GM23338 (cell line): ENCODE results near the gene LDHD. TPM values are rescaled to one million over a fixed set of nuclear protein-coding genes. Genes with fewer than 3 reads are reported as not detected.

Experiments
- ATAC-seq: fragments of 200-7000 bp; cut with Tn5 transposase; 3 replicates; pipeline ENCODE4 v1.9.1; 2020
- DNase-seq: peaks from one replicate; pipeline ENCODE4 v3.0.0-alpha.2; 2015; ENCODE audit warnings: low spot score
- H2AFZ ChIP-seq: fragments of 200-600 bp; sonication (generic); 2 replicates; pipeline ENCODE4 v1.8.0; 2016; ENCODE audit warnings: antibody characterized with exemption, mild to moderate bottlenecking, moderate library complexity
- H3F3A ChIP-seq: fragments of 200-600 bp; sonication (generic); replicated peaks from 2 replicates; pipeline ENCODE4 v1.8.0; 2017; ENCODE audit warnings: antibody characterized with exemption, mixed run types, low read depth
- H3K27ac ChIP-seq: fragments of 200-600 bp; sonication (generic); 2 replicates; pipeline ENCODE4 v1.6.1; 2016; ENCODE audit warnings: low read depth
- H3K27me3 ChIP-seq: fragments of 200-600 bp; sonication (generic); 2 replicates; pipeline ENCODE4 v1.8.0; 2016; ENCODE audit warnings: mild to moderate bottlenecking, mixed run types, moderate library complexity; ENCODE audit not compliant: insufficient read depth
- H3K36me3 ChIP-seq: fragments of 200-600 bp; sonication (generic); 2 replicates; pipeline ENCODE4 v1.8.0; 2016; ENCODE audit warnings: mild to moderate bottlenecking; ENCODE audit not compliant: insufficient read depth
- H3K4me1 ChIP-seq: fragments of 200-600 bp; sonication (generic); 2 replicates; pipeline ENCODE4 v1.8.0; 2016; ENCODE audit warnings: mild to moderate bottlenecking, moderate library complexity; ENCODE audit not compliant: insufficient read depth
- H3K4me2 ChIP-seq: fragments of 200-600 bp; sonication (generic); 2 replicates; pipeline ENCODE4 v1.7.1; 2017; ENCODE audit warnings: mixed run types
- H3K4me3 ChIP-seq: fragments of 200-600 bp; sonication (generic); 2 replicates; pipeline ENCODE4 v1.6.1; 2016; ENCODE audit warnings: mixed run types
- H3K79me2 ChIP-seq: fragments of 200-600 bp; sonication (generic); replicated peaks from 2 replicates; pipeline ENCODE4 v1.8.0; 2017; ENCODE audit warnings: mild to moderate bottlenecking; ENCODE audit not compliant: insufficient read depth
- H3K9me2 ChIP-seq: fragments of 200-600 bp; sonication (generic); 2 replicates; pipeline ENCODE4 v1.8.0; 2017; ENCODE audit not compliant: insufficient read depth
- H4K20me1 ChIP-seq: fragments of 200-600 bp; sonication (generic); replicated peaks from 2 replicates; pipeline ENCODE4 v1.8.0; 2017; ENCODE audit warnings: mild to moderate bottlenecking; ENCODE audit not compliant: insufficient read depth
- H3K27ac Mint-ChIP-seq: 2 replicates; pipeline ENCODE4 v1.8.0; 2020; ENCODE audit warnings: inconsistent platforms, mild to moderate bottlenecking, moderate library complexity, mixed read lengths
- H3K27me3 Mint-ChIP-seq: 3 replicates; pipeline ENCODE4 v1.8.0; 2022; ENCODE audit warnings: low read depth, mild to moderate bottlenecking, moderate library complexity, mixed read lengths, inconsistent platforms; ENCODE audit not compliant: insufficient read depth, poor library complexity
- H3K36me3 Mint-ChIP-seq: 3 replicates; pipeline ENCODE4 v1.8.0; 2021; ENCODE audit warnings: low read depth, mild to moderate bottlenecking, inconsistent platforms, moderate library complexity, mixed read lengths
- H3K4me1 Mint-ChIP-seq: 3 replicates; pipeline ENCODE4 v1.8.0; 2020; ENCODE audit warnings: mild to moderate bottlenecking, inconsistent platforms, mixed read lengths
- H3K4me3 Mint-ChIP-seq: 3 replicates; pipeline ENCODE4 v1.8.0; 2021; ENCODE audit warnings: moderate library complexity, mild to moderate bottlenecking, inconsistent platforms, mixed read lengths
- H3K9me3 Mint-ChIP-seq: 3 replicates; pipeline ENCODE4 v1.8.0; 2020; ENCODE audit warnings: moderate library complexity, mild to moderate bottlenecking, inconsistent platforms, mixed read lengths
- CREB1 ChIP-seq: fragments of 250-450 bp; sonication (Bioruptor Pico); IDR thresholded peaks from 2 replicates; pipeline ENCODE4 v1.5.0; 2020; ENCODE audit warnings: low read depth, mild to moderate bottlenecking, moderate library complexity
- CTCF ChIP-seq, 2 experiments: fragments of 200-600 bp in 1 of 2; sonication (generic) in 1 of 2; conservative IDR thresholded peaks; 2 replicates each; pipeline versions ENCODE4 v1.5.1 to v1.6.1; 2016 to 2017; ENCODE audit warnings: antibody characterized with exemption in 2 of 2, low read depth in 2 of 2, mild to moderate bottlenecking in 2 of 2, moderate library complexity in 1 of 2
- ETS1 ChIP-seq: IDR thresholded peaks from 2 replicates; pipeline ENCODE4 v1.6.1; 2016; ENCODE audit warnings: antibody characterized with exemption
- EZH2 ChIP-seq: fragments of 200-600 bp; sonication (generic); IDR thresholded peaks from one replicate; pipeline ENCODE4 v1.8.0; 2017; ENCODE audit warnings: antibody characterized with exemption, mild to moderate bottlenecking, low read depth; ENCODE audit not compliant: unreplicated experiment
- EZH2phosphoT487 ChIP-seq: fragments of 200-600 bp; sonication (generic); IDR thresholded peaks from one replicate; pipeline ENCODE4 v1.8.1; 2018; ENCODE audit warnings: antibody characterized with exemption; ENCODE audit not compliant: unreplicated experiment
- JUNB ChIP-seq: IDR thresholded peaks from one replicate; pipeline ENCODE4 v1.6.1; 2016; ENCODE audit warnings: antibody characterized with exemption; ENCODE audit not compliant: unreplicated experiment
- NANOG ChIP-seq: IDR thresholded peaks from 2 replicates; pipeline ENCODE4 v1.6.1; 2016; ENCODE audit warnings: antibody characterized with exemption, borderline replicate concordance
- POLR2AphosphoS5 ChIP-seq: IDR thresholded peaks from 2 replicates; pipeline ENCODE4 v1.6.1; 2016; ENCODE audit warnings: antibody characterized with exemption, low read depth
- ZNF462 ChIP-seq: fragments of 250-450 bp; sonication (Bioruptor Pico); IDR thresholded peaks from 2 replicates; pipeline ENCODE4 v1.5.0; 2020; ENCODE audit warnings: mild to moderate bottlenecking, moderate library complexity
- long read RNA-seq: library from polyadenylated mRNA; unstranded; transcript quantifications from one replicate; pipeline ENCODE4 v2.0.0, GENCODE V29; 2020; ENCODE audit not compliant: unreplicated experiment
- polyA plus RNA-seq: library from polyadenylated mRNA; unstranded; fragments of >200 nt; fragmentation: Nextera tagmentation; extraction: Ambion mirVana; gene quantifications from 2 replicates; pipeline ENCODE4 v1.2.1, GENCODE V29; 2016
- total RNA-seq: library from RNA; depleted of rRNA; stranded (reverse); fragments of >200 nt; shearing (Covaris generic); gene quantifications from 2 replicates; pipeline ENCODE4 v1.2.3, GENCODE V29; 2014; rRNA removed

The LDHD gene
- total RNA-seq, result 7.7 and 10.6 TPM in 2 replicates
- 3.9 and 5.0 TPM in 2 replicates for polyA plus RNA-seq
- long read RNA-seq, partial matches to known transcripts, result 0 of 4 reads
- long read RNA-seq, other reads (novel, unspliced or antisense), result 1 of 4 reads

GRCh38 chr16:75116081-75116910 lies at the start of gene LDHD:
LDHD (minus strand) TSS chr16:75116780; CDS start chr16:75116720, 60 bp downstream.
- Histone ChIP-seq H4K20me1 (no peaks in the 10 kb centered on the region), H3K27ac (peak within 1 kb of the TSS; percentile 29), H3K9me2 (no peaks in the 10 kb centered on the region), H2AFZ (no peak within 1 kb of the TSS), H3K4me1 (peaks cover 42% of the 10 kb centered on the region), H3K36me3 (peaks cover 6% of the 10 kb centered on the region), H3K4me2 (peak within 1 kb of the TSS; percentile 73), H3F3A (no peaks in the 10 kb centered on the region), H3K79me2 (no peaks in the 10 kb centered on the region), H3K27me3 (no peaks in the 10 kb centered on the region), H3K4me3 (peak within 1 kb of the TSS; percentile 45; the same call in 1 of the 2 replicates)
- H3K4me1 Mint-ChIP-seq, result peaks cover 46% of the 10 kb centered on the region
- peaks cover 16% of the 10 kb centered on the region for H3K27me3 Mint-ChIP-seq
- H3K4me3 Mint-ChIP-seq, result peak within 1 kb of the TSS; percentile 50
- TF ChIP-seq EZH2 (no peak), ETS1 (no peak), POLR2AphosphoS5 (peak; percentile 69), EZH2phosphoT487 (no peak), JUNB (no peak), CREB1 (CRISPR knock-in tag) (no peak)
- peak within 1 kb of the TSS; percentile 85 for H3K27ac Mint-ChIP-seq
- ATAC-seq (peak; percentile 79), DNase-seq (peak; percentile 78)
- peaks cover 27% of the 10 kb centered on the region for H3K9me3 Mint-ChIP-seq
- H3K36me3 Mint-ChIP-seq, result peaks cover 15% of the 10 kb centered on the region; the same call in 2 of the 3 replicates

GRCh38 chr16:75160386-75160785 lies 43.8 kb upstream of the LDHD start:
- Histone ChIP-seq H3K4me3 (no peak overlapping the region), H3K79me2 (peaks cover 25% of the 10 kb centered on the region), H3K9me2 (no peaks in the 10 kb centered on the region), H4K20me1 (peaks cover 8% of the 10 kb centered on the region; the same call in 1 of the 2 replicates), H2AFZ (no peak overlapping the region), H3F3A (no peaks in the 10 kb centered on the region), H3K4me1 (no peaks in the 10 kb centered on the region), H3K27ac (no peak overlapping the region), H3K4me2 (no peak overlapping the region), H3K36me3 (peaks cover 3% of the 10 kb centered on the region; the same call in 1 of the 2 replicates), H3K27me3 (no peaks in the 10 kb centered on the region)
- DNase-seq, result no peak
- H3K27ac Mint-ChIP-seq, result no peak overlapping the region
- no peak overlapping the region for H3K4me3 Mint-ChIP-seq
- no peak for ATAC-seq
- H3K4me1 Mint-ChIP-seq, result no peaks in the 10 kb centered on the region
- peaks cover 19% of the 10 kb centered on the region; the same call in 2 of the 3 replicates for H3K9me3 Mint-ChIP-seq
- H3K27me3 Mint-ChIP-seq, result peaks cover 4% of the 10 kb centered on the region
- H3K36me3 Mint-ChIP-seq, result peaks cover 81% of the 10 kb centered on the region
- no peak for TF ChIP-seq ZNF462 (CRISPR knock-in tag)
- no peak for TF ChIP-seq CTCF (conservative IDR thresholded peaks at IDR 0.05; ENCODE audit: low read depth in 2 of 2)
- no peak for TF ChIP-seq EZH2
- TF ChIP-seq NANOG, result no peak
- no peak for TF ChIP-seq ETS1
